ENCODE measurements around the gene GBE1. TPM values are rescaled to one million over a fixed set of nuclear protein-coding genes. Genes with fewer than 3 reads are reported as not detected.

Gene GBE1
- total and polyA plus RNA-seq, 9 of the 15 experiments (the other 6 are each of a cell fraction or from before 2014, with no cell fraction given) = 7.9 to 25.6 (median 13.1) TPM

GRCh38 chr3:81743096-81744025 is 18.1 kb downstream of the GBE1 start (continued):
- TF ChIP-seq PPARD (CRISPR knock-in tag; IDR thresholded peaks at IDR 0.05) (no peak), PYGO2 (tag; IDR thresholded peaks at IDR 0.05) (no peak), SRSF9 (IDR thresholded peaks at IDR 0.05; ENCODE audit: borderline replicate concordance, low read depth, low read length) (no peak), TCF15 (CRISPR knock-in tag; IDR thresholded peaks at IDR 0.05) (no peak), ZZZ3 (IDR thresholded peaks at IDR 0.05) (no peak), ZFP91 (CRISPR knock-in tag; IDR thresholded peaks at IDR 0.05) (no peak), ZNF274 (IDR thresholded peaks at IDR 0.05; ENCODE audit: borderline replicate concordance, low read depth, low read length) (no peak), ZSCAN29 (IDR thresholded peaks at IDR 0.05) (no peak), ZNF639 (CRISPR knock-in tag; conservative IDR thresholded peaks at IDR 0.05 in 1 of 2, IDR thresholded peaks at IDR 0.05 in 1 of 2) (no peak), ZNF668 (CRISPR knock-in tag; IDR thresholded peaks at IDR 0.05) (no peak), ZNF589 (CRISPR knock-in tag; IDR thresholded peaks at IDR 0.05; ENCODE audit: low read depth) (no peak), CCAR2 (IDR thresholded peaks at IDR 0.05; ENCODE audit: low read depth, low read length) (no peak), RBFOX2 (IDR thresholded peaks at IDR 0.05; ENCODE audit: low read depth, low read length) (no peak), ZBTB7A (IDR thresholded peaks at IDR 0.05; ENCODE audit: borderline replicate concordance, control insufficient read depth, low read depth, low read length) (no peak), CEBPG (CRISPR knock-in tag; IDR thresholded peaks at IDR 0.05) (no peak), CEBPG (tag; conservative IDR thresholded peaks at IDR 0.05 in 1 of 2, IDR thresholded peaks at IDR 0.05 in 1 of 2) (no peak; a peak in 1 of 4 replicates), TFE3 (CRISPR knock-in tag; IDR thresholded peaks at IDR 0.05) (no peak), KDM5B (IDR thresholded peaks at IDR 0.05; ENCODE audit: insufficient replicate concordance, low read depth, low read length) (no peak), E2F3 (CRISPR knock-in tag; IDR thresholded peaks at IDR 0.05) (no peak), ZBED1 (IDR thresholded peaks at IDR 0.05) (no peak)
